Left ventricle myocardium inferior (tissue), 1 donor: ENCODE measurements around the gene CMTM5. TPM values are rescaled to one million over a fixed set of nuclear protein-coding genes. Genes with fewer than 3 reads are reported as not detected.

ENCODE experiments used
- DNase-seq: peaks from one replicate; pipeline ENCODE4 v3.0.0-alpha.2; 2020
- H3K27ac ChIP-seq: fragments of 200-600 bp; replicated peaks from 2 replicates; pipeline ENCODE4 v1.8.0; 2021
- H3K27me3 ChIP-seq: fragments of 200-600 bp; 2 replicates; pipeline ENCODE4 v1.8.0; 2021; ENCODE audit warnings: low read depth
- H3K36me3 ChIP-seq: fragments of 200-600 bp; 2 replicates; pipeline ENCODE4 v1.8.0; 2021
- H3K4me1 ChIP-seq: fragments of 200-600 bp; 2 replicates; pipeline ENCODE4 v1.8.0; 2021
- H3K4me3 ChIP-seq: fragments of 200-600 bp; 2 replicates; pipeline ENCODE4 v1.8.0; 2021; ENCODE audit warnings: mild to moderate bottlenecking, moderate library complexity
- H3K9me3 ChIP-seq: fragments of 200-600 bp; replicated peaks from 2 replicates; pipeline ENCODE4 v1.8.0; 2021
- intact Hi-C: fragments of 100-400 bp; cut with micrococcal nuclease; formaldehyde crosslinking; loops from one replicate; pipeline ENCODE4 v1.11.0; 2022
- total RNA-seq: library from RNA; stranded (reverse); fragmentation: NEBNext Ultra II Directional; extraction: Animal tissue kit (Norgen Biotek cat#: 25700); gene quantifications from one replicate; pipeline ENCODE4 v1.2.1, GENCODE V29; 2021
- TF ChIP-seq, protein P1 (sequence below): fragments of 200-600 bp; IDR thresholded peaks from 2 replicates; pipeline ENCODE4 v1.8.0; 2021; ENCODE audit warnings: antibody characterized with exemption, mild to moderate bottlenecking, borderline replicate concordance
- donor health status: DM: no; HTN: yes; CAD: no; lungs with severe emphysema.

CMTM5 gene
- total RNA-seq, 1 donor from 2014 or later, result 1.0 TPM

DNA sequence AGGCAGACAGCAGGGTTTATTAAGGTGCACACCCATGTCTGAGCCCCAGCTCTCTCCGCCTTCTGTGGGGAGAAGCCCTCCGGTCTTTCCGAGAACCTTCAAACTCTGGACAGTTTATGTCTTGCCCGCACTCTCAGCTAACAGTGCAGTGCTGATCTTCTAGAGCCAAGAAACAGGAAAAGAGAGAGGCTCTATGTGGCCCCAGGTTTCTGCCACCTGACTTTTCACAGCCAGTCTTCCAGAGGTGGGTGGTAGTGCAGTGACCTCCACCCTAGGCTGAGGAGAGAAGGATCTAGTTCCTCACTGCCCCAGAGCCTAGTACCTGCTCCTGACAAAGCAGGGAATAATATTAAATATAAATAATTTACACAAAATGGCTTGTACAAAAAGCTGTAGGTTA is 20.2 kb upstream of the CMTM5 start:
- H3K4me1 ChIP-seq, result peaks cover 32% of the 10 kb centered on the region
- intact Hi-C loops, result no loop called here
- no peak overlapping the region for H3K4me3 ChIP-seq
- H3K27ac ChIP-seq, result no peak overlapping the region
- no peaks in the 10 kb centered on the region for H3K36me3 ChIP-seq
- DNase-seq, result no peak
- H3K9me3 ChIP-seq, result no peaks in the 10 kb centered on the region
- H3K27me3 ChIP-seq, result peaks cover 6% of the 10 kb centered on the region
- TF ChIP-seq, protein P1, sequence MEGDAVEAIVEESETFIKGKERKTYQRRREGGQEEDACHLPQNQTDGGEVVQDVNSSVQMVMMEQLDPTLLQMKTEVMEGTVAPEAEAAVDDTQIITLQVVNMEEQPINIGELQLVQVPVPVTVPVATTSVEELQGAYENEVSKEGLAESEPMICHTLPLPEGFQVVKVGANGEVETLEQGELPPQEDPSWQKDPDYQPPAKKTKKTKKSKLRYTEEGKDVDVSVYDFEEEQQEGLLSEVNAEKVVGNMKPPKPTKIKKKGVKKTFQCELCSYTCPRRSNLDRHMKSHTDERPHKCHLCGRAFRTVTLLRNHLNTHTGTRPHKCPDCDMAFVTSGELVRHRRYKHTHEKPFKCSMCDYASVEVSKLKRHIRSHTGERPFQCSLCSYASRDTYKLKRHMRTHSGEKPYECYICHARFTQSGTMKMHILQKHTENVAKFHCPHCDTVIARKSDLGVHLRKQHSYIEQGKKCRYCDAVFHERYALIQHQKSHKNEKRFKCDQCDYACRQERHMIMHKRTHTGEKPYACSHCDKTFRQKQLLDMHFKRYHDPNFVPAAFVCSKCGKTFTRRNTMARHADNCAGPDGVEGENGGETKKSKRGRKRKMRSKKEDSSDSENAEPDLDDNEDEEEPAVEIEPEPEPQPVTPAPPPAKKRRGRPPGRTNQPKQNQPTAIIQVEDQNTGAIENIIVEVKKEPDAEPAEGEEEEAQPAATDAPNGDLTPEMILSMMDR, result no peak

DNA sequence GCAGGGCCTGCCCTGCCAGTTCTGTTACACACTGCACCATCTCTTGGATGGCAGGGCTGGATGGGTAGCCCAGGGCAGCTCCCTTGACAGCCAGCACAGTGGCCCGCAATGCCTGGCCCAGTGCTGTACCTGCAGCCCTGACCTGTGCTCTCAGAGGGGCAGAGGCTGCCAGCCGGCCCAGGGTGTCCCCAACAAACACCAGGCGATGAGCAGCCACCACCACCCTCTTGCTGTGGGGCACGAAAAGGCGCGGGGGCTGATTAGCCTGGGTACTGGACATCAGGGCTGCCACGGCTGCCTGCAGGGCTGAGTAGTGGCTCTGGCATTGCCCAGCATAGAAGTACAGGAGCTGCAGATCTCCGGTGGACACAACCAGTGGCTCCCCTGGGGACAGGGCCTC is 19.6 kb upstream of the CMTM5 start:
- no peak for DNase-seq
- intact Hi-C loops, result no loop called here
- no peaks in the 10 kb centered on the region for H3K36me3 ChIP-seq
- no peaks in the 10 kb centered on the region for H3K27me3 ChIP-seq
- TF ChIP-seq, protein P1, result no peak
- no peaks in the 10 kb centered on the region for H3K9me3 ChIP-seq
- no peak overlapping the region for H3K27ac ChIP-seq
- no peak overlapping the region for H3K4me3 ChIP-seq
- H3K4me1 ChIP-seq, result peaks cover 29% of the 10 kb centered on the region

GRCh38 chr14:23358042-23358441 is 18.8 kb upstream of the CMTM5 start:
- DNase-seq, result no peak
- Histone ChIP-seq H3K27me3 (peaks cover under 1% of the 10 kb centered on the region), H3K4me3 (no peak overlapping the region), H3K9me3 (no peaks in the 10 kb centered on the region), H3K27ac (no peak overlapping the region), H3K36me3 (no peaks in the 10 kb centered on the region), H3K4me1 (peaks cover 21% of the 10 kb centered on the region)
- TF ChIP-seq, protein P1, result peak; percentile 30
- intact Hi-C loops, result no loop called here

DNA sequence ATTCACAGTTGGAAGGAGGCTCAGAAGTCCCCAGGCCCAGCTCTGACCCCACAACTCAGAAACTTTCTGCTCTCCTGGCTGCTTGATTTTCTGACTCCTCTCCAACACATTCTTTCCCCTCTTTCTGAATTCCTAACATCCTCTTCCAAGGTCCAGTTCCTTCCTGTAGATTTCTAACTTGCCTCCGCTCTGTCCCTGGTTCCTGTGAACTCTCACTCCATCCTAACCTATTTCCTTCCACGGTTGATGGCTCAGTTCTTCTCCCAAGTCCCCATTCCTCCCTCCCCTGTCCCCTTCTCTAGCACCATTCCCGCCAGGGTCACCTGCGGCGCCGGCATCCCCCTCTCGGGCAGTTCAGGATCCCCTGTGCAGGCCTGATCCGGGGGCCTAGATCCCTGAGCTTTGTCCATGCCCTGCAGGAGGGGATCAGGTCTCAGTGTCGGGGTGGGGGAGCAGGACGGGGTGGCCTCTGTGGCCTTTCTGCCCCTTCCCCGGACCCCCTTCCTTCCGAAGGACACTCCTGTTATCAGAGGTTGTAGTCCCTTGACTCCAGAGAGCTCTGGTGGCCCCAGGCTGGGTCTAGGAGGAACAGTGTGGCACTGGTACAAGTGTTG is 18.2 kb upstream of the CMTM5 start:
- H3K4me3 ChIP-seq, result no peak overlapping the region
- H3K9me3 ChIP-seq, result no peaks in the 10 kb centered on the region
- intact Hi-C loops, result no loop called here
- peaks cover 6% of the 10 kb centered on the region for H3K27me3 ChIP-seq
- TF ChIP-seq, protein P1, result no peak
- no peaks in the 10 kb centered on the region for H3K36me3 ChIP-seq
- no peak overlapping the region for H3K27ac ChIP-seq
- DNase-seq, result no peak
- H3K4me1 ChIP-seq, result peaks cover 20% of the 10 kb centered on the region

DNA sequence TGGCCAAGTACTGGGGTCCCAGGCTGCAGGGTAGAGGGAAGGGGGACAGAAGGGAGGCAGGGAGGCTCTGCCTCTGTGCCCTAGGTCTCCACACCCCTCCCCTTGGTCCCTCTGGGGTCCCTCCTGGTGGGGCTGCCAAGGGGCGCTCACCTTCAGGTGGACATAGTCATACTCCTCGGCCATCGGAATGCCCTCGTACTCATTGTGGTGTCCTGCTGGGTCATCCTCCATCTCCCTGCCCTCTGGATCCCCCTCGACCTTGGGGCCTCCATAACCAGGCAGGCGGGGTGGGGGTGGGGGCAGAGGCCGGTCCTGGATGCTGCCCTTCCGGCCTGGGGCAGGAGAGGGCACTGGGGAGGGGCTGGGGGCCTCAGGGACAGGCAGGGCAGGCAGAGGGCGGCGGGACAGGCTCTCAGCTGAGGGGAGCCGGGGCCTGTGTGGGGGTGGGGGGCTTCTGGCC is 17.6 kb upstream of the CMTM5 start:
- intact Hi-C loops, result no loop called here
- DNase-seq, result no peak
- TF ChIP-seq, protein P1, result no peak
- no peak overlapping the region for H3K27ac ChIP-seq
- H3K4me3 ChIP-seq, result no peak overlapping the region
- H3K4me1 ChIP-seq, result peaks cover 26% of the 10 kb centered on the region
- H3K36me3 ChIP-seq, result no peaks in the 10 kb centered on the region
- H3K9me3 ChIP-seq, result no peaks in the 10 kb centered on the region
- H3K27me3 ChIP-seq, result peaks cover 9% of the 10 kb centered on the region
